Measurements from ENCODE around the gene TBC1D4.

- TF ChIP-seq, protein P1, sequence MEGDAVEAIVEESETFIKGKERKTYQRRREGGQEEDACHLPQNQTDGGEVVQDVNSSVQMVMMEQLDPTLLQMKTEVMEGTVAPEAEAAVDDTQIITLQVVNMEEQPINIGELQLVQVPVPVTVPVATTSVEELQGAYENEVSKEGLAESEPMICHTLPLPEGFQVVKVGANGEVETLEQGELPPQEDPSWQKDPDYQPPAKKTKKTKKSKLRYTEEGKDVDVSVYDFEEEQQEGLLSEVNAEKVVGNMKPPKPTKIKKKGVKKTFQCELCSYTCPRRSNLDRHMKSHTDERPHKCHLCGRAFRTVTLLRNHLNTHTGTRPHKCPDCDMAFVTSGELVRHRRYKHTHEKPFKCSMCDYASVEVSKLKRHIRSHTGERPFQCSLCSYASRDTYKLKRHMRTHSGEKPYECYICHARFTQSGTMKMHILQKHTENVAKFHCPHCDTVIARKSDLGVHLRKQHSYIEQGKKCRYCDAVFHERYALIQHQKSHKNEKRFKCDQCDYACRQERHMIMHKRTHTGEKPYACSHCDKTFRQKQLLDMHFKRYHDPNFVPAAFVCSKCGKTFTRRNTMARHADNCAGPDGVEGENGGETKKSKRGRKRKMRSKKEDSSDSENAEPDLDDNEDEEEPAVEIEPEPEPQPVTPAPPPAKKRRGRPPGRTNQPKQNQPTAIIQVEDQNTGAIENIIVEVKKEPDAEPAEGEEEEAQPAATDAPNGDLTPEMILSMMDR (conservative IDR thresholded peaks at IDR 0.05 in 1 of 2, IDR thresholded peaks at IDR 0.05 in 1 of 2; ENCODE audit: extremely low read depth in 1 of 2, insufficient read depth in 1 of 2, low read depth in 1 of 2, low read length in 2 of 2) = no peak
- no peak for TF ChIP-seq EZH2 (IDR thresholded peaks at IDR 0.05; ENCODE audit: borderline replicate concordance, low read length)
Measured at GRCh38 chr13:75264611-75265010, 217.4 kb downstream of the TBC1D4 start.
